NT2/D1 (cell line): ENCODE data around the gene P2RX7.

Source experiments
- SUZ12 ChIP-seq: IDR thresholded peaks from 2 replicates; pipeline ENCODE4 v1.6.1; 2011; ENCODE audit not compliant: insufficient read length, insufficient read depth; ENCODE audit errors: extremely low read depth
- YY1 ChIP-seq: IDR thresholded peaks from 2 replicates; pipeline ENCODE4 v1.6.1; 2011; ENCODE audit not compliant: insufficient read length, insufficient read depth
- ZNF274 ChIP-seq: IDR thresholded peaks from 2 replicates; pipeline ENCODE4 v1.6.1; 2011; ENCODE audit warnings: mild to moderate bottlenecking, low read depth, low read length

DNA sequence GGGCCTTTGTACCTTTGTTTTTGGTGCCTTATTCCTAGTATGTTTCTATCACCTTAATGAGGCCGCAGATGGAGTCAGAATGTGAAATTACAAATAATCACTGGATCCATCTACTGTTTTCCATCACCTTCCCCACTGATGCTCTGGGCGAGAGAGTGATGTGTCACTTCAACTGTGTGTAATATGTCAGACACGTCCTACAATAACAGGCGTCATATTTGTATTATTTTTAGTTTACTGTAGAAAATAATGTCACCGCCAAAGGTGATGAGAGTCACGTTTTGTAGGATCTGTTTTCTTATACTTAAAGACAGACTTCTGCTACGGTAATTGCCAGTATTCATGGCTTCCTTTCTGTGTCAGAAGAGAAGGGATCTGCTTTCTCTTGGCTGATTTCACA, 54.8 kb downstream of the P2RX7 start:
- TF ChIP-seq YY1 (no peak), ZNF274 (no peak), SUZ12 (no peak)
